ENCODE data around the gene ECSIT.

GRCh38 chr19:11464333-11465265 is 64.3 kb downstream of the ECSIT start:
- TF ChIP-seq EZH2 (IDR thresholded peaks at IDR 0.05; ENCODE audit: borderline replicate concordance, insufficient read depth, low read depth, low read length, poor library complexity, severe bottlenecking): no peak
- TF ChIP-seq CTCF (IDR thresholded peaks at IDR 0.05): no peak

Data from B cell (primary cell).